GM10847 (cell line): Measurements from ENCODE around the gene NEK7.

Experiments used
- POLR2A ChIP-seq: IDR thresholded peaks from 2 replicates; pipeline ENCODE4 v1.6.1; 2011; ENCODE audit not compliant: insufficient read length; ENCODE audit errors: extremely low read depth

Gene NEK7

DNA sequence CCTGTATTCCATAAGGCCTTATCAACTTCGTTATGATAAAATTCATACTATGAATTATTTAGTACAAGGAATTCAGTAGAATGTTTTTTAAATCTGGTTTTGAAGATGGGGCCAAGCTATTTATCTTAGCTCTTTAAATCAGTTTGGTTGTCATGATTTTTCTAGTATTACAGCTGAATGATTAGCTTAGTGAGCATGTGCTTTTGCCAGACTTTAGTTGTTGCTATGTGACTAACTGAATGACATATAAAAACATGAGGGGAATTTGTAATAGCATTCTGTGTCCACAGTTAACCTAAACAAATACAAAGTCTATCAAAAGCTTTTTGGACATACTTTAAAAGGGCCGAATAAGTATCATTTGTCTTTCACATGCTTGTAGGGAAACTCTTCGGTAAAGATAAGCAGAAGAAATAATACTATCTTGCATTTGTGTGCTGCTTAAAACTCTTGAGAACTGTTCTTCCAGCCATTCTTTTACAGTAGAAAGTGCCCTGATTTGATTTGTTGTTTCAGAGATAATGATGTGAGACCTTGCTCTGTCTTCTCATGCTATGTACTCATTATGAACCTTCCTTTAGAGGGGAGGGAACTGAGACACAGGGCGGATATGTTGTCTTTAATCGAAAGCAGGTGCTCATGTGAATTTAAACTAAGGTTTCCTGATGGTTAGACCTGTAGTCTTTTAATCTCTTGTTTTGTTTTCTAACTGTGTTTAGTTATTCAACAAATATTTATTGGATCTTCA is 18.8 kb downstream of the NEK7 start:
- no peak for TF ChIP-seq POLR2A

DNA sequence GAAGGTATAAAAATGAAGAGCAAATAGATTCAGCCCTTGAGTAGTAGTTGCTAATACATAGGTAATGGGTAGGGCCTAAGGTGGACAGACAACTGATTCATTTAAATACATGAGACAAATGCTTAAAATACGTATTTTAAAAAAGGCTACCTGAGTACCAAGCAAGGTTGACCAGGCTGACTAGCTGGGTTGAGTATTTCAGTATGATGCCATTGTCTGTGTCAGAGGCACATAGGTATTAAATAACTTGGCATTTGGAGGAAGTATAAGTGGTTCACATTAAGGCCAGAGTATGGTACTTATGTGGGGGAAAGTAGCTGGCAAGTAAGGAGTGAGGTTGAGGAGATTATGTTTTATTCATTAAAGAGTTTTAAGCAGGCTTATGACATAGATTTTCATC is 19.4 kb downstream of the NEK7 start:
- TF ChIP-seq POLR2A, result no peak

DNA sequence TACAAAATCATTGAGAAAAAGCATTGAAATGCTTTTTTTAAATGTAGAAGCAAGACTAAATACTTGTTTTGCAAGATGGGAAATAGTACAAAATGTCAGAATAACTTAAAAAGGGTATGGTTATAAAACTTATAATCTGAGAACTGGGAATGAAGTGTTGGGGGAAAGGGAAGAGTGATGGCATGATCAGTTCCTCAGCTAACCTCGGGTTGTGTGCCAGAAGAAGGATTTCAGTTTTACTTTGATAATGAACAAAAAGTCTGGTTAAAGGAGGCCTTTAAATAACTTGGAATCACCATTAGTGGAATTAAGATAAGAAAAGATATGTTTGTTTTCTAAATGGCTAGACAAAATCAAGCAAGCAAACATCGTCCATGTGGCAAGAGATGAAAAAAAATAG is 20.7 kb downstream of the NEK7 start:
- no peak for TF ChIP-seq POLR2A

DNA sequence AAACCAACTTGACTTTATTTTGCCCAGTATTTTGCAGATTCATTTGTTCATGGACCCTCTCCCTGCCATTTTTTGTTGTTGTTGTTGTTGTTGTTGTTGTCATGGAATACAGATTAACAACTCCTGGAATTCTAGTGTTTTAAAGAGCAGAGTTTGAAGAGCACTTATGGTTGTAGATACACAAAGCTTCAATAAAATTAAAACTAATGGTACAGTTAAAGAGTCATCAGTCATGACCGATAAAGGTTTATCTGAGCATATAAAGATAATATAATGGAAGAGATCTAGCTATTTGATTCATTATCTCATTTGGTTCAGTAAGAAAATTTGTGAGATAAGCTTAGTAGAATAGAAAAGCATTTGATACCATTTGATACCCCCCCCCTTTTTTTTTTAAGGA is 21.8 kb downstream of the NEK7 start:
- TF ChIP-seq POLR2A, result no peak

DNA sequence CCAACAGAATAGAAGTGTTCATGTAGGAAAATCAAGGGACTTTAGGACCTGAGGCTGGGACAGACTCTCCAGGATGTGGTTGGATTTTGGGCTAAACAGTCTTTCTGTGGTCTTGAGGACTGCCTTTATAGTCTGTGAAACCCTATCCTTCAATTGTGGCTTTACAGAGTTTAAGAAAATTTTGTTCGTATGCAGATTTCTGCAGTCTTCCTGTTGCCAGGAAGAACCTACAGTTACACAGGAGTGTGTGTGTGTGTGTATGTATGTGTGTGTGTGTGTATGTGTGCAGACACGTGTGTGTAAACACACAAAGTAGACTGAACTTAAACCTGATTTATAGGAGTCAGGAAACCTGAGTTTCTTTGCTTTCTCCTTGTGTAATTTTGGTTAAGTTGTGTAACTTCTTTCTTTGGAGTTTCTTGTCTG is 22.8 kb downstream of the NEK7 start:
- TF ChIP-seq POLR2A, result no peak

DNA sequence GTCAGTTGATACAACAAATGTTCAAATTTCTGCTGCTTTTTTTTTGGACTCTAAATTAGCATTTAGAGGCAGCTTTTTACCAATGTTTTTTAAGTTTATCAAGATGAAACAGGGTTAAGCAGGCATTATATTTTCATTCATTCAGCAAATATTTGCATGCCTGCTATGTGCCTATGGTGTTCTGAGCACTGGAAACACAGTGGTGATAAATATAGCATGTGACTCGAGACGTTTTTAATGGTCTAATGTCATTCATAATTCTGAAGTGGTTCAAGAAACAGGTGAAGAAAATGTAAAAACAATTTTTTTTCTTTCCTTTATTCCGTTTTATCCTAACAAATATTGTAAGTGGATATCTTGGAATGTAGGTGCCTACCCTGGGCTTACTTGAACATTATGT is 26.8 kb downstream of the NEK7 start:
- TF ChIP-seq POLR2A, result no peak

DNA sequence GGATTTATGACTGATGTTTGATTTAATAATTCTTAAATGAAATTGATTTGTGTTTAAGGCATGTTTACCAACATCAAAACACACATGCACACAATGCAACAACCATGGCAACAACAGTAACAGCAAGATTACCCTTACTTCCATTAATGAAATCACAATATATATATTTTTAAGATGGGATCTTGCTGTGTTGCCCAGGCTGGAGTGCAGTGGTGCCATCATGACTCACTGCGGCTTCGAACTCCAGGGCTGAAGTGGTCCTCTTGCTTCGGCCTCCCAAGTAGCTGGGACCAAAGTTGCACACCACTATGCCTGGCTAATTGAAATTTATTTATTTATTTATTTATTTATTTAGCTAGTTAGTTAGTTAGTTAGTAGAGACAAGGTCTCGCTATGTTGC is 27.7 kb downstream of the NEK7 start:
- no peak for TF ChIP-seq POLR2A

DNA sequence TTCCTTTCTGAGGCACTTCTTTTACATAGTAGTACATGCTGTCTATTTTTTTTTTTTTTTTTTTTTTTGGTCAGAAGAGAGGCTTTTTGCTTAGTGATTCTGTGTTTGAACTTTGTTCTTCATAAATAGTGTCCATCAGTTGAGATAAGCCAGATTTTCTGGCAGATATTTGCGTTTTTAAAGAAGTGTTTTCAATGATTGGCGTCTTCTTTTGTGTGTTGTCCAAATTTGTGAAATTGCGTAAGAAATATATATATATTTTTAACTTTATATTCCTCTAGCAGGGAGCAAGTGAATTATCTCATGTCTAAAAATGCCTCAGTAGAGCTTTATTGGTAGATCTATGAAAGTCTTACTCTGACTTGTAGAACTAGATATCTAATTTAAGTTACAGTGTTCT is 28.3 kb downstream of the NEK7 start:
- TF ChIP-seq POLR2A, result no peak

DNA sequence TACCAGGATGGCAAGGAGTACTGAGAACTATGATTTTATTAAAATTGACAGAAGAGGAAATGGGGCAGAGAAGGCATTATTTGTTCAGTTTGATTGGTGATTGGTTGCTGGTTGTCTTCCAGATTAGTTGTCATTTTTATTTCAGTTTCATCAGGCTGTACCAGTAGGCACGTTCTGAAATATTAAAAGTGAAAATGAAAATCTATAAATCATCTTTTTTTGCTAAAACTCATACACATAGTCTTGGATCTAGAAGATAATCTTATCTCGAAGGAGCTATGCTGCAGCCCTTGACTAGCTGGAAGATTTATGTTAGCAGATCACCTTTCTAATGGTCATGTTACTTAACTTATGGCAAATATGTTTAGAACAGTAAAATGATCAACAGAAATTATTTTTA is 29.0 kb downstream of the NEK7 start:
- no peak for TF ChIP-seq POLR2A

DNA sequence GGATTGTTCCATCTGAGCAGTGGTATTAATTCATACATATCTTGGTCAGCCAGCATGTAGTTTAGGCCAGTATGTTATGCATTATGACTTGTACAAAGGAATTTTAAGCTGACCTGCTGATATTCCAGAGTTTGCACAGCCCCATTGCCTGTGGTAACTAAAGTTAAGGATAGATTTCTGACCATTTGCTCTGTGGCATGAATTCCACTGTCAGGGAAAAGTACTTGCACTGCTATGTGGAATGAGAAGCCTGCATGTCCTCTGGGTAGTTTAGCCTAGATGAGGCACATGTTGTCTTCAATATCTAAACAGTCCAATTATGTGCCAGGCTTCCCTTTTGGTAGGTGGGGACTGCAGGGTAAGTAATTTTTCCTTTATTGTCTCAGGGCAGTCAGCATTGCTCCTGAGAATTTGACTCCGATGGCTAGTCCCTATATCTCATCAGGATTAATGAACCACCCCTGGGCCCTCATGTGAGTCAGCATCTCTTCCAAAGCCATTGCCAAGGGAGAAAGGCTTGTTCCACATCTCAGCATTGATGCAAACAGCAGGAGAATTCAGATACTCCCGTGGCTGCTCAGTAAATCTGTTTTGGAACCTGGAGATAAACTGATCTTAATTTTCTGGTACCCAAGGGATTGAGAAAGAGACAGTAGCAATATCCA is 30.2 kb downstream of the NEK7 start:
- TF ChIP-seq POLR2A, result no peak

DNA sequence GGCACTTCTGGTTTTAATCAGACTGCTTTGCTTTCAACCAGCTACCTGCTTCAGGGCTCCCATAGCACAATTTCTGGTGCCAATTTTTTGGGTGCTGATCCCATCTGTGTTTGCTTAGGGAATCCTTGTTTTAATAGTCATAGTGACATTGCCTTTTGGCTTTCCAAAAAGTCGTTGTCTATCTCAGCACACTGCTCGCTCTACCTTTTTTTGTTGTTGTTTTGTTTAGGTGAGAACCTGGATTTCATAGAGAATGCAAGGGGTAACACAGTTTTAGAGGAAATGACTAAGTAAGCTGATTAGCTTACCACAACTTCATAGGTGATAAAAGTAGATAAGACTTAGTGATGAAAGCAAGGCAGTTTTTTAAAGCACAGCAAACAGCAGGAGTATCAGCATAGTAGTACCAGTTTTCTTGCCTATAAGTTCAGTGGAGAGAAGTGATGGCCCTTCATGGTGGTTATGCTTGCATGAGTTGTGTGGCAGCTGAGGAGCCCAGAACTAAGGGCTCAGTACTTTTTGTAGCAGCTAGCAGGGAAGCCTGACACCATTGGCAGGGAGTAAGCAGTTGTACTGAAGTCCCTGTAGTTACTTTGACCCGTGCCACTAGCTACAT is 31.3 kb downstream of the NEK7 start:
- TF ChIP-seq POLR2A, result no peak

DNA sequence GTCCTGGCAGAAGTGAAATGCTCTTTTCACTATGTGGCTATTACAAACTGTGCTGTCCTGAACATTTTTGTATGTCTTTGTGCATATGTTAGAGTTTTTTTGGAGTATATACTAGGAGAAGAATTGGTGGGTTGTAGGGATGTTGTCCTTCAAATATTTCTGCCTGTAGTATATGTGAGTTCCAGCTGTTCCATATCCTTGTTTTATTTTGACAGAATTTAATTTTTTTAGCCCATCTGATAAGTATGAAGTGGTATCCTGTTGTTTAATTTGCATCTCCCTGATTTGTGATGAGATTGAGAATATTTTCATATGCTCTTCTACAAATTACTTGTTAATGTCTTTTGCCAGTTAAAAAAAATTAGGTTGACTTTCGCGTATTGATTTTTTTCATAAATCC is 34.3 kb downstream of the NEK7 start:
- TF ChIP-seq POLR2A, result no peak

DNA sequence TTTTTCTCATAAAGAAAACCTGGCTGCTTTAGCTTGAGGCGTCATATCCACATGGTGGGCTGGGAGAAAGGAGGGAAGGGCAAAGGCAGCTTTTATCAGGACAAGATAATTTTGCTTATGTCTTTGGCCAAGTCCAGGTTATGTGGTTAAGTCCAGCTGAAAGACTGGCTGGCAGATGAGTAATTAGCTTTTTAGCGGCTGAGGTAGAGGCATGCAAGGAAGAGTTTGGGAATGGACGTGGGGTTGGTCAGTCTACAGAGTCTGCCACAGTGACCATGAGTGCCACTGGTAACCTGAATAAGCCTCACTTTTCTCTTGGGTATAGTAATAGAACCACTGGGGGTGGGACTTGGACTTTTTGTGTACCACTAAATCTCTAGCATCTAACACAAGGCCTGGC is 39.8 kb downstream of the NEK7 start:
- no peak for TF ChIP-seq POLR2A

DNA sequence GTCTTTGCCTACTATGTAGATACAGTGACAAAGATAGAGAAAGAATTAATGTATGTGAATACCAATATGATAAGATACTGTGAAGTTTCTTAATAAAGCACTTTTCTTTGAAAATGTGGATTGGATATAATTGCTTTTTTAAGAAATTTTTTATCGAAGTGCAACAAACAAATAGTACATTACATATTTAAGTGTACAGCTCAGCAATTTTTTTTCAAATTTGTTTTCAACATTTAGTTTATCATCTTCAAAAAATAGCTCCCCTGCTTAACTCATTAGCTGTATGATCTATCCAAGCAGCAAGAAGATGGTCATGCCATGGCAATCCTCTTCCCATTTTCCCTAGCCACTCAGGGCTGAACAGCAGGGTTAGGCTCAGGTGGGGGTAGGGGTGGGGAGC is 40.5 kb downstream of the NEK7 start:
- TF ChIP-seq POLR2A, result no peak

DNA sequence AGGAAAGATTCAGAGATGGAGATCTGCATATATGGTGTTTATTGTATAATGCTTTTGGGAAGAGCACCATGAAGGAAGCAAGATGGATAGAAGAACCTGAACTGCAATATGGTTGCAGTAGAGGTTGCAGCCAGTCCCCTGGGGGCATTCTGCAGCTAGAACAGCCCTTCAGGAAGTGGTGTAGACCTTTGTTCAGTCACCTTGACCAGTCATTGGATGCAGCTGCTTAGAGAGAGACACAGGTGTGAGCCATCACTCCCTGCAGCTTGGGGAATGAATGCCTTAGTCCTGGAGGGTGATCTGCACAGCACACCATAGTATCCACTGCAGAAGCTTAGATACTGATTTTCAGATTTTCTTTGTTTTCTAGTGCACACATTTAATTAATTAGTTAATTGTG is 42.3 kb downstream of the NEK7 start:
- TF ChIP-seq POLR2A, result no peak

DNA sequence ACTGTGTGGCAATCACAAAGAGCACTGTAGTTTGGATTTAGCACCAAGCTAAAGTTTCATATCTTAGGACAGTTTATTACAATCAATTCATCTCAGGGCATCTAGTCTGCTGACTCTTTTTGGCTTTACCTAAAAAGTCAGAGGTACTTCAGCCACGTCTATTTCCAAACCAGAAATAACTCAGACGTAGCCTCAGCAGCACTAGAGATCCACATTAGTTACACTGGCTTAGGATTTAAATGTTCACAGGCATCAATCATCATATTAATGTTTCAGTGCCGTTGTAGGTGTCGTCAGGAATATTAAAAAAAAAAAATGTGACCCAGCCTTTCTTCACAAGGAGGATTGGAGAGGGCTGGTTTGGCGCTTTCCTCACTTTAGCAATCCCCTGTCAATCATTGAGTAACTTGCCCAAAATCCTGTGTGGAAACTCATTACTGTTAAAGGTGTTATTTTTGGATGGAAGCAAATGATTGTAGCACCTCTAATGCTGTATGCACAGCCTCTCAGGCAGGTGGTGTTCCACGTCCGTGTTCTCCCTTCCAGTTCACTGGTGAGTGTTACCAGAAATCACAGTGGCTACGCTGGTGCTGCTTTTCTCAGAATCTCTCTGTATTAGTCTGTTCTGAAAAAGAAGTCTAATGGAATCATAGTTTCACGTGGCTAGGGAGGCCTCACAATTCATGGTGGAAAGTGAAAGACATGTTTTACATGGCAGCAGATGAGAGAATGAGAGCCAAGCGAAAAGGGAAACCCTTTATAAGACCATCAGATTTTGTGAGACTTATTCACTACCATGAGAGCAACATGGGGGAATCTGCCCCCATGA is 45.4 kb downstream of the NEK7 start:
- TF ChIP-seq POLR2A, result no peak

DNA sequence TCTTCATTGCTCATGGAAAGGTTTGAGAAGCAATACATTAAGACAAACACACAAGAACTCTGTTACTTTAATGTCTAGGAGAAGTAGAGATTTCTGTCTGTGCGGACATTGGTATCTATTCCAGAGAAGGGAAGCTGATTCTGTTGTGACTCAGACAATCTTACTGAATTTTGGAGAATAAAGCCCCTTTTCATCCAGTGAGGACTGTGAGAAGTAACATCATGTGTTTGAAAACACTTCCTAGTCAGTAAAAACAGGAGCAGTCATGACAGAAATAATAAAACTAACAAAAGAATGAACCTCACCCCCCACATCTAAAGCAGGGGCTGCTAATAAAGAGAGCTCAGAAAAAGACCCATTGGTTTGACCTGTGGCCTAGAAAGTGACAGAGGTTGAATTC is 46.6 kb downstream of the NEK7 start:
- TF ChIP-seq POLR2A, result no peak
